Measurements from ENCODE around the gene HEYL.

GRCh38 chr1:39676948-39677548 lies 37.6 kb upstream of the HEYL start:
- TF ChIP-seq CTCF (conservative IDR thresholded peaks at IDR 0.05) = no peak
- TF ChIP-seq EZH2 (IDR thresholded peaks at IDR 0.05; ENCODE audit: low read depth) = no peak

Data from PC-9 (cell line).